ENCODE data around the gene NOD2. TPM values are rescaled to one million over a fixed set of nuclear protein-coding genes. Genes with fewer than 3 reads are reported as not detected.

NOD2 gene
- total RNA-seq, 1 experiment from 2014 or later = 0.17 TPM

GRCh38 chr16:50719401-50720337, 26.3 kb downstream of the NOD2 start:
- H3K9ac ChIP-seq (ENCODE audit: extremely low read depth, insufficient read length, low read length) = no peak overlapping the region
- Mint-ChIP-seq H3K9me3 (peaks cover 0 to 3% of the 10 kb centered on the region in 2 experiments; a peak in 2 of 5 replicates), H3K36me3 (ENCODE audit: insufficient read depth in 1 of 3, low read depth in 3 of 3) (no peaks in the 10 kb centered on the region), H3K4me3 (no peak overlapping the region), H3K27ac (peak overlapping the region in 1 of 3 experiments; percentile 59; a peak in 1 of 7 replicates), H3K4me1 (peaks cover 12 to 14% of the 10 kb centered on the region in 2 experiments), H3K27me3 (ENCODE audit: low read depth) (no peaks in the 10 kb centered on the region; the same call in 1 of the 2 replicates)
- H3K23ac ChIP-seq (ENCODE audit: insufficient read length, low read depth, low read length) = no peak overlapping the region
- no peak overlapping the region for H4K8ac ChIP-seq (replicated peaks; ENCODE audit: insufficient read length, low read depth, low read length)
- no peaks in the 10 kb centered on the region for H3K79me1 ChIP-seq (ENCODE audit: insufficient read depth, low read depth, low read length, poor library complexity, severe bottlenecking)
- no peak overlapping the region for H3K4me2 ChIP-seq (ENCODE audit: insufficient read depth, insufficient read length, low read length)
- H4K5ac ChIP-seq (ENCODE audit: insufficient read length, low read depth, low read length) = no peak overlapping the region
- no peak overlapping the region for H2BK20ac ChIP-seq (ENCODE audit: low read depth, low read length, poor library complexity, severe bottlenecking)
- peaks cover 4% of the 10 kb centered on the region for H3K9me3 ChIP-seq (ENCODE audit: control insufficient read depth, low read depth, low read length)
- no peaks in the 10 kb centered on the region for H3K27me3 ChIP-seq (ENCODE audit: insufficient read depth, low read length)
- H3K27ac ChIP-seq (ENCODE audit: insufficient read length, low read depth, low read length) = no peak overlapping the region
- WGBS (ENCODE audit: extremely low coverage, insufficient read length, low lambda C conversion rate) = no CpG with 5 or more reads among the region's 20 CpGs
- no peak overlapping the region for H3K56ac ChIP-seq (ENCODE audit: insufficient read length, low read depth, low read length)
- H2BK12ac ChIP-seq (ENCODE audit: insufficient read length, low read depth, low read length) = peak overlapping the region; percentile 30
- H3K14ac ChIP-seq (ENCODE audit: insufficient read depth, low read length) = peak overlapping the region; percentile 55; the same call in 1 of the 2 replicates
- H3K4ac ChIP-seq (ENCODE audit: low read depth, low read length) = no peak overlapping the region
- no peak overlapping the region for H2BK120ac ChIP-seq (ENCODE audit: low read depth, low read length, poor library complexity, severe bottlenecking)
- no peak overlapping the region for H2AK5ac ChIP-seq (ENCODE audit: insufficient read length, low read length)
- H4K91ac ChIP-seq (ENCODE audit: insufficient read length, low read depth, low read length) = no peak overlapping the region
- H2BK15ac ChIP-seq (ENCODE audit: low read depth, low read length) = no peak overlapping the region; the same call in 1 of the 2 replicates
- peak; percentile 51 for TF ChIP-seq CTCF (conservative IDR thresholded peaks at IDR 0.05)
- peak overlapping the region; percentile 54 for H3K18ac ChIP-seq (ENCODE audit: insufficient read length, low read depth, low read length)
- no peak overlapping the region for H2BK5ac ChIP-seq (ENCODE audit: insufficient read length, low read length)
- H2AFZ ChIP-seq (ENCODE audit: low read length) = no peak overlapping the region
- DNase-seq = peak; percentile 54
- H3K4me1 ChIP-seq (ENCODE audit: insufficient read depth, low read length) = no peaks in the 10 kb centered on the region; the same call in 1 of the 2 replicates
- H4K20me1 ChIP-seq (ENCODE audit: control insufficient read depth, insufficient read depth, insufficient read length) = no peaks in the 10 kb centered on the region
- H3K23me2 ChIP-seq (ENCODE audit: insufficient read length, low read depth, low read length, poor library complexity, severe bottlenecking) = no peaks in the 10 kb centered on the region
- H3K79me2 ChIP-seq (ENCODE audit: insufficient read depth, low read length) = no peaks in the 10 kb centered on the region
- no peak overlapping the region for H3T11ph ChIP-seq (ENCODE audit: low read length)

All from H9 (cell line).